Measurements from ENCODE around the gene ANKRD18B.
"Not testable (repeated sequence)": the region's sequence is repeated elsewhere in the genome, so short reads cannot be mapped to it uniquely, and the experiment has no call there.

ANKRD18B gene

GRCh38 chr9:33614001-33614687 lies 90.1 kb downstream of the ANKRD18B start:
- no peak for DNase-seq

DNA sequence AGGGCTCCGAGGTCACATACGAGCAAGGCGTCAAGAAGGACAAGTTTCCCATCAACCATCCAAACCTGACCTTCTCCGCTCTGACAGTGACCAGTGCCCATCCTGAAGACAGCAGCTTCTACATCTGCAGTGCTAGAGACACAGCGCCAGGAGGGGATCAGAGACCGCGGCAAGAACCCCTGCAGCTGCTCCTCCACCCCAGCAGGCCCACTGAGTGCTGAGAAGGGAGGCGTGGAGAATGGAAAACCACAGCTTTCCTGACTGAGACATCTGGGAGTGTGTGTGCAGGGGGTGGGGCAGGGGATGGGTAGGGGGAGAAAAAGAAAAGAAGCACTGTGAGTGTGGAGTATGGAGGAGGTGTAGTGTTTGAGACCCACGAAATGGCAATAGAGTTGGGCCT lies 94.3 kb downstream of the ANKRD18B start:
- DNase-seq = not testable (repeated sequence)

- peak; percentile 22 for DNase-seq
Observed at GRCh38 chr9:33619666-33620404, 95.8 kb downstream of the ANKRD18B start.

DNA sequence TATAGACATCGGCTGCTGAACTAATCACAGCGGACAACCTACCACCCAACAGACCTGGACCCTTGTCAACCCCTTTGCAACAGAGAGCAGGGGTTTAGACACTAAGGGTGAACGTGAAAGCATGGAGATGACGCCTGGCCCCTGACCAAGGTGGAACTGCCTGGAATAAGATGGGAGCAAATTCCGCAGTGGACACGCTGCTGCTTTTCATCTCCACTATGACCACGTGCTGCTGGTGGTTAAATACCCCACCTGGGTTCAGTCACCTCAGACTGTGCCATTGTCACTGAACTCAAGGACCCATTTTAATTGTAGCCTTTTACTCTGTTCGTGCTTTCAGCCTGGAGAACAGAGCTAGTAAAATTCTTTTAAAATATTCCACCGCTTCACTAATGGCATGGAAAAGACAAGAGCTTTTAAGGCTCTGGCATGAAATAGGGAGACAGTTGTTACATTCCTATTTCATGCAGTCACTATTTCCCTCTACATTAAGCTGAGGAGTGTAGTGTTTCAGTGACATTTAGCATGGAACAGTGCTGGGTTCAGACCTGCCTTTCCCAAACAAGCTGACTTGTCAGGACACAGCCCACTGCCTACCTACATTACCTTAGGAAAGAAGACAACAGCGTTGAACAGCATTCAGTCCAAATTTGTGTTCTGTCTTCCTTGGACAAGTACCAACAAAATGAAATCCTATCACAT lies 96.8 kb downstream of the ANKRD18B start:
- peak; percentile 44 for DNase-seq
